SU-DHL-6 (cell line): Measurements from ENCODE around the gene FAM107B.

ENCODE experiments used
- H2AFZ ChIP-seq: fragments of 200-600 bp; sonication (generic); 2 replicates; pipeline ENCODE4 v1.6.1; 2014; ENCODE audit warnings: low read depth, mild to moderate bottlenecking, moderate library complexity, mixed read lengths, antibody characterized with exemption, low read length; ENCODE audit not compliant: severe bottlenecking
- H3F3A ChIP-seq: fragments of 200-600 bp; shearing (Covaris generic); 2 replicates; pipeline ENCODE4 v1.6.0; 2016; ENCODE audit warnings: antibody characterized with exemption, mild to moderate bottlenecking; ENCODE audit not compliant: insufficient read depth
- H3K27ac ChIP-seq: fragments of 200-600 bp; sonication (generic); 2 replicates; pipeline ENCODE4 v1.5.1; 2016; ENCODE audit warnings: low read depth, mild to moderate bottlenecking, low read length, moderate library complexity, mixed read lengths
- H3K27me3 ChIP-seq: fragments of 200-600 bp; sonication (generic), shearing (Covaris generic); 2 replicates; pipeline ENCODE4 v1.6.0; 2014; ENCODE audit warnings: mild to moderate bottlenecking, low read length
- H3K36me3 ChIP-seq: fragments of 200-600 bp; sonication (generic); 2 replicates; pipeline ENCODE4 v1.6.1; 2014; ENCODE audit warnings: mild to moderate bottlenecking, low read length, mixed read lengths
- H3K4me2 ChIP-seq: fragments of 300-600, 200-600 bp; shearing (Covaris generic), sonication (generic); 2 replicates; pipeline ENCODE4 v1.6.0; 2014; ENCODE audit warnings: low read length, low read depth, mild to moderate bottlenecking; ENCODE audit not compliant: poor library complexity, severe bottlenecking
- H3K4me3 ChIP-seq: fragments of 200-600 bp; sonication (generic); 2 replicates; pipeline ENCODE4 v1.5.1; 2014; ENCODE audit warnings: antibody characterized with exemption, low read length, mild to moderate bottlenecking, mixed read lengths; ENCODE audit not compliant: insufficient read depth, poor library complexity, severe bottlenecking
- H3K79me2 ChIP-seq: fragments of 200-600 bp; sonication (generic); 2 replicates; pipeline ENCODE4 v1.6.1; 2014; ENCODE audit warnings: mild to moderate bottlenecking, low read length, moderate library complexity; ENCODE audit not compliant: insufficient read depth
- H3K9ac ChIP-seq: fragments of 200-600 bp; sonication (generic); 2 replicates; pipeline ENCODE4 v1.7.0; 2014; ENCODE audit warnings: mild to moderate bottlenecking, low read length
- H3K9me2 ChIP-seq: fragments of 200-600 bp; sonication (generic); replicated peaks from 2 replicates; pipeline ENCODE4 v1.6.1; 2014; ENCODE audit warnings: low read length; ENCODE audit not compliant: insufficient read depth
- H3K9me3 ChIP-seq: fragments of 200-600 bp; sonication (generic); 2 replicates; pipeline ENCODE4 v1.6.1; 2014; ENCODE audit warnings: low read length, mixed read lengths; ENCODE audit not compliant: insufficient read depth
- H4K20me1 ChIP-seq: fragments of 200-600 bp; sonication (generic); 2 replicates; pipeline ENCODE4 v1.6.1; 2014; ENCODE audit warnings: low read depth, mild to moderate bottlenecking, antibody characterized with exemption, low read length, moderate library complexity, mixed read lengths
- EZH2phosphoT487 ChIP-seq: fragments of 200-600 bp; sonication (generic), shearing (Covaris generic); conservative IDR thresholded peaks from 2 replicates; pipeline ENCODE4 v1.6.1; 2018; ENCODE audit warnings: mild to moderate bottlenecking, antibody characterized with exemption, low read length, moderate library complexity, mixed read lengths
- TF ChIP-seq, protein P1 (sequence below): fragments of 200-600 bp; sonication (generic); IDR thresholded peaks from one replicate; pipeline ENCODE4 v1.5.1; 2017; ENCODE audit warnings: antibody characterized with exemption, mild to moderate bottlenecking, low read length, moderate library complexity; ENCODE audit not compliant: insufficient read depth, poor library complexity, severe bottlenecking

The FAM107B gene

DNA sequence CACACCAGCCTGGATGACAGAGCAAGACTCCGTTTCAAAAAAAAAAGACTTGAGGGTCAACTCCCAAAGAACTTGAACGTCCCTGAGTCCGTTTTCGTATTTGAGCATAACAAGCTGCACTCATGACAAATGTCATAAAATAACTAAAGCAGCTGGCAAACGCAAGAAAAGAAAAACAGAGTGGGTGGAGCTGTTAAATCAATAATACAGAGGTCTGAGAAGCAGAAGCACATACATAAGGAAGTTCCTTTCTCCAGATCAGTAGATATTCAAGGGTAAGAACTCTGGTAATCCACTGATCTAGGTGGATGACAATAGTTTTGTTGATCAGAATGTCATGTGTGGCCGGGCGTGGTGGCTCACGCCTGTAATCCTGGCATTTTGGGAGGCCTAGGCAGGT is 150.1 kb downstream of the FAM107B start:
- Histone ChIP-seq H3K9me2 (no peaks in the 10 kb centered on the region), H3K9me3 (no peaks in the 10 kb centered on the region), H3K36me3 (no peaks in the 10 kb centered on the region), H4K20me1 (no peaks in the 10 kb centered on the region), H3K9ac (no peak overlapping the region), H3K27ac (no peak overlapping the region), H3K4me3 (no peak overlapping the region), H3K27me3 (no peaks in the 10 kb centered on the region), H3F3A (no peaks in the 10 kb centered on the region), H3K4me2 (no peak overlapping the region), H2AFZ (no peak overlapping the region), H3K79me2 (no peaks in the 10 kb centered on the region)
- TF ChIP-seq, protein P1, sequence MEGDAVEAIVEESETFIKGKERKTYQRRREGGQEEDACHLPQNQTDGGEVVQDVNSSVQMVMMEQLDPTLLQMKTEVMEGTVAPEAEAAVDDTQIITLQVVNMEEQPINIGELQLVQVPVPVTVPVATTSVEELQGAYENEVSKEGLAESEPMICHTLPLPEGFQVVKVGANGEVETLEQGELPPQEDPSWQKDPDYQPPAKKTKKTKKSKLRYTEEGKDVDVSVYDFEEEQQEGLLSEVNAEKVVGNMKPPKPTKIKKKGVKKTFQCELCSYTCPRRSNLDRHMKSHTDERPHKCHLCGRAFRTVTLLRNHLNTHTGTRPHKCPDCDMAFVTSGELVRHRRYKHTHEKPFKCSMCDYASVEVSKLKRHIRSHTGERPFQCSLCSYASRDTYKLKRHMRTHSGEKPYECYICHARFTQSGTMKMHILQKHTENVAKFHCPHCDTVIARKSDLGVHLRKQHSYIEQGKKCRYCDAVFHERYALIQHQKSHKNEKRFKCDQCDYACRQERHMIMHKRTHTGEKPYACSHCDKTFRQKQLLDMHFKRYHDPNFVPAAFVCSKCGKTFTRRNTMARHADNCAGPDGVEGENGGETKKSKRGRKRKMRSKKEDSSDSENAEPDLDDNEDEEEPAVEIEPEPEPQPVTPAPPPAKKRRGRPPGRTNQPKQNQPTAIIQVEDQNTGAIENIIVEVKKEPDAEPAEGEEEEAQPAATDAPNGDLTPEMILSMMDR, result no peak
- no peak for TF ChIP-seq EZH2phosphoT487

DNA sequence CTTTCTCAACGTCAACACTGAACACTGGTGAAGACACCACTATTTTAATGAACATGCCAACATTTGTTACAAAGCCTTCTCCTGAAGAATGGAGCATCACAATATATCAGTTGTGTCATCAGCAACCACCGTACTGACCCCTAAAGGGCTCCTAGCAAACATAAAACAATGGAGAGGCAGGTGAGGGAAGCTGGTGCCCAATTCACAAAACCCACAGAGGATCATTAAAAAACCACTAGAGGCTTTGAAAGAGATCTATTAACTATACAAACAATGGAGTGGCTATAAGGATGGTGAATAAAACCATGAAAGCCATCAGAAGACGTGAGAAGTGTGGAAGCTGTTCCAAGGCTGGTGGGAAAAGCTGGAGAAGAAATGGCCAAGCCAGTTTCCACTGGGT is 150.8 kb downstream of the FAM107B start:
- H4K20me1 ChIP-seq, result no peaks in the 10 kb centered on the region
- H3K36me3 ChIP-seq, result no peaks in the 10 kb centered on the region
- no peaks in the 10 kb centered on the region for H3K9me2 ChIP-seq
- H3K27me3 ChIP-seq, result no peaks in the 10 kb centered on the region
- H3K27ac ChIP-seq, result no peak overlapping the region
- no peak overlapping the region for H3K4me2 ChIP-seq
- H3F3A ChIP-seq, result no peaks in the 10 kb centered on the region
- H2AFZ ChIP-seq, result no peak overlapping the region
- no peaks in the 10 kb centered on the region for H3K79me2 ChIP-seq
- no peaks in the 10 kb centered on the region for H3K9me3 ChIP-seq
- TF ChIP-seq, protein P1, result no peak
- no peak for TF ChIP-seq EZH2phosphoT487
- no peak overlapping the region for H3K4me3 ChIP-seq
- no peak overlapping the region for H3K9ac ChIP-seq

DNA sequence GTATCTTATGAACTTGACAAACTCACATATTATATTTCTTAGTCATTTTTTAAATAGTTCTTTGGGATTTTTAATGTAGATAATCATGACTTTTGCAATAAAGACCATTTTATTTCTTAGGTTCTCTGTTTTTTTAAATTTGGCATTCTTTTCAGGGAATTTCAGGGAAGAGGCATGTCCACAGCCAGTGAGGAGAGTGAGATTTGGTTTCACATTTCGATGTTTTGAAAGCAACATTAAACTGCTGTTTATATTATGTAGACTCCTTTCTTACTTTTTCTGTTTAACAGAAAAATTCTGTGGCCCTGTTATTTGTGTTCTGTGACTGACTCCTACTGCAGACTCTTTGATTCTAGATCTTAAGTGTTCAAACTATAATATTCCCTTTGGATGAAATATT is 153.7 kb downstream of the FAM107B start:
- no peak overlapping the region for H3K4me2 ChIP-seq
- H3K9me2 ChIP-seq, result no peaks in the 10 kb centered on the region
- H3K36me3 ChIP-seq, result no peaks in the 10 kb centered on the region
- no peak overlapping the region for H3K27ac ChIP-seq
- H3K79me2 ChIP-seq, result no peaks in the 10 kb centered on the region
- no peak overlapping the region for H2AFZ ChIP-seq
- no peak overlapping the region for H3K9ac ChIP-seq
- no peaks in the 10 kb centered on the region; the same call in 1 of the 2 replicates for H3F3A ChIP-seq
- H3K27me3 ChIP-seq, result no peaks in the 10 kb centered on the region
- TF ChIP-seq EZH2phosphoT487, result no peak
- TF ChIP-seq, protein P1, result no peak
- H3K4me3 ChIP-seq, result no peak overlapping the region
- H3K9me3 ChIP-seq, result no peaks in the 10 kb centered on the region
- H4K20me1 ChIP-seq, result no peaks in the 10 kb centered on the region
